ENCODE data around the gene SLC34A1.

- TF ChIP-seq, protein P1, sequence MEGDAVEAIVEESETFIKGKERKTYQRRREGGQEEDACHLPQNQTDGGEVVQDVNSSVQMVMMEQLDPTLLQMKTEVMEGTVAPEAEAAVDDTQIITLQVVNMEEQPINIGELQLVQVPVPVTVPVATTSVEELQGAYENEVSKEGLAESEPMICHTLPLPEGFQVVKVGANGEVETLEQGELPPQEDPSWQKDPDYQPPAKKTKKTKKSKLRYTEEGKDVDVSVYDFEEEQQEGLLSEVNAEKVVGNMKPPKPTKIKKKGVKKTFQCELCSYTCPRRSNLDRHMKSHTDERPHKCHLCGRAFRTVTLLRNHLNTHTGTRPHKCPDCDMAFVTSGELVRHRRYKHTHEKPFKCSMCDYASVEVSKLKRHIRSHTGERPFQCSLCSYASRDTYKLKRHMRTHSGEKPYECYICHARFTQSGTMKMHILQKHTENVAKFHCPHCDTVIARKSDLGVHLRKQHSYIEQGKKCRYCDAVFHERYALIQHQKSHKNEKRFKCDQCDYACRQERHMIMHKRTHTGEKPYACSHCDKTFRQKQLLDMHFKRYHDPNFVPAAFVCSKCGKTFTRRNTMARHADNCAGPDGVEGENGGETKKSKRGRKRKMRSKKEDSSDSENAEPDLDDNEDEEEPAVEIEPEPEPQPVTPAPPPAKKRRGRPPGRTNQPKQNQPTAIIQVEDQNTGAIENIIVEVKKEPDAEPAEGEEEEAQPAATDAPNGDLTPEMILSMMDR (IDR thresholded peaks at IDR 0.05; ENCODE audit: insufficient read depth, low read depth, low read length), result no peak
- TF ChIP-seq EZH2 (IDR thresholded peaks at IDR 0.05; ENCODE audit: insufficient read depth, low read length), result no peak
Measured at GRCh38 chr5:177357146-177357458, 27.1 kb upstream of the SLC34A1 start.

Data from astrocyte (in vitro differentiated cells and primary cell).